SK-N-SH (cell line): ENCODE measurements around the gene LTBP1.

Source experiments
- POLR2AphosphoS5 ChIP-seq: IDR thresholded peaks from 2 replicates; pipeline ENCODE4 v1.6.1; 2012; ENCODE audit warnings: low read depth, low read length
- RXRA ChIP-seq: IDR thresholded peaks from 2 replicates; pipeline ENCODE4 v1.4.0; 2012; ENCODE audit warnings: low read depth, mild to moderate bottlenecking, borderline replicate concordance
- TF ChIP-seq, protein P1 (sequence below): fragments of 200-600 bp; sonication (generic); IDR thresholded peaks from 2 replicates; pipeline ENCODE4 v1.6.1; 2017; ENCODE audit warnings: antibody characterized with exemption, mild to moderate bottlenecking, moderate library complexity

DNA sequence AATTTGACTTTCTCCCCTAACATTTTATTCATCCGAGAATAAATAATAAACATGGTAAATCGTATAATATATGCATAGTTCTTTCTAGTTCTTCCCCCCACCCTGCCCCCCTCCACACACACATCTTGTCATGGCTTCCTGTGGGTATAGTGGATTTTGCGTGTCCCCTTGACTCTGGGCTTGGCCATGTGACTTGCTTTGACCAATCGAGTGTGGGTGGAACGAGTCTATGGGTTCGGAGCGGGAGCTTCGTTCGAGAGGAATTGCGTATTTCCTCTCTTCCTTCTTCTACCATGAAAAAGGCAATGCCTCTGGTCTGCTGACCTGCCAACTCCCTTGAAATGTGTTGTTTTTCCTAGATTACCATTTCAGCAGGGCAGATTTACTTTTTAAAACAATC is 175.2 kb downstream of the LTBP1 start:
- TF ChIP-seq POLR2AphosphoS5 (no peak), RXRA (no peak)
- TF ChIP-seq, protein P1, sequence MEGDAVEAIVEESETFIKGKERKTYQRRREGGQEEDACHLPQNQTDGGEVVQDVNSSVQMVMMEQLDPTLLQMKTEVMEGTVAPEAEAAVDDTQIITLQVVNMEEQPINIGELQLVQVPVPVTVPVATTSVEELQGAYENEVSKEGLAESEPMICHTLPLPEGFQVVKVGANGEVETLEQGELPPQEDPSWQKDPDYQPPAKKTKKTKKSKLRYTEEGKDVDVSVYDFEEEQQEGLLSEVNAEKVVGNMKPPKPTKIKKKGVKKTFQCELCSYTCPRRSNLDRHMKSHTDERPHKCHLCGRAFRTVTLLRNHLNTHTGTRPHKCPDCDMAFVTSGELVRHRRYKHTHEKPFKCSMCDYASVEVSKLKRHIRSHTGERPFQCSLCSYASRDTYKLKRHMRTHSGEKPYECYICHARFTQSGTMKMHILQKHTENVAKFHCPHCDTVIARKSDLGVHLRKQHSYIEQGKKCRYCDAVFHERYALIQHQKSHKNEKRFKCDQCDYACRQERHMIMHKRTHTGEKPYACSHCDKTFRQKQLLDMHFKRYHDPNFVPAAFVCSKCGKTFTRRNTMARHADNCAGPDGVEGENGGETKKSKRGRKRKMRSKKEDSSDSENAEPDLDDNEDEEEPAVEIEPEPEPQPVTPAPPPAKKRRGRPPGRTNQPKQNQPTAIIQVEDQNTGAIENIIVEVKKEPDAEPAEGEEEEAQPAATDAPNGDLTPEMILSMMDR = no peak
